ENCODE data around the gene SNCB. TPM values are rescaled to one million over a fixed set of nuclear protein-coding genes. Genes with fewer than 3 reads are reported as not detected.
A peak's percentile ranks its signal among the peaks of the same experiment; 100 is the strongest.

SNCB gene
- total and polyA plus RNA-seq, 2 of the 13 experiments (the other 11 are each of a cell fraction or from before 2014, with no cell fraction given) = not detected

DNA sequence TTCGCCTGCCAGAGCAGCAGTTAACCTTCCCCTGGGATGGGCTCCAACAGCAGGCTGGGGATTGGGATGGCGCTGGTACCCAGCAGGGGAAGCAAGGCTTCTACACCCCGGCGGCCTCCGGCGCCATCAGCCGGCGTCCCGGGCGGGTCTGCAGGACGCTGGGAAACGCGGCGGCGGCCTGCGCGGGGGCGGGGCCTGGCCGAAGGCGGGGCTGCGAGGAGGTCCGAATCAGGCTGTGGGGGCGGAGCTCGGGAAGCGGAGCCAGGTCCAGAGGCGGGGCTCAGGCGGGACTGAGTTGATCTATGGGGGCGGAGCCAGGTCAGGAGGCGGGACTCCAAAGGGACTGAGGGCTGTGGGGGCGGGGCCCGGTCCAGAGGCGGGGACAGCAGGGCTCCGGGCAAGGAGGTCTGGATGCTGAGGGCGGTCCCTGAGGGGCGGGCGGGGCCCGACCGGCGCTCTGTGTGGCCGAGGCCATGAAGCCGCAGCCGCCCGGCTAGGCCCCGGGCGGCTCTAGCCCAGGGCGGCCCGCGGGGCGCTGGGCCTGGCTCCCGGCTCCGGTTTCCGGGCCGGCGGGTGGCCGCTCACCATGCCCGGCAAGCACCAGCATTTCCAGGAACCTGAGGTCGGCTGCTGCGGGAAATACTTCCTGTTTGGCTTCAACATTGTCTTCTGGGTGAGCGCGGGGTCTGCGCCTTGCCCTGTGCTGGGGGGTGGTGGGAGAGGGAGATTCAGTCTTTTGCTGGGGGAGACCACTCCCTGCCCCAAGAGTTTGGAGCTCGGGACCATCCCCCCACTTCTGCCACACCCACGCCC is 16.9 kb upstream of the SNCB start, which contains the start of gene TSPAN17 (continued):
- TF ChIP-seq, protein P1, sequence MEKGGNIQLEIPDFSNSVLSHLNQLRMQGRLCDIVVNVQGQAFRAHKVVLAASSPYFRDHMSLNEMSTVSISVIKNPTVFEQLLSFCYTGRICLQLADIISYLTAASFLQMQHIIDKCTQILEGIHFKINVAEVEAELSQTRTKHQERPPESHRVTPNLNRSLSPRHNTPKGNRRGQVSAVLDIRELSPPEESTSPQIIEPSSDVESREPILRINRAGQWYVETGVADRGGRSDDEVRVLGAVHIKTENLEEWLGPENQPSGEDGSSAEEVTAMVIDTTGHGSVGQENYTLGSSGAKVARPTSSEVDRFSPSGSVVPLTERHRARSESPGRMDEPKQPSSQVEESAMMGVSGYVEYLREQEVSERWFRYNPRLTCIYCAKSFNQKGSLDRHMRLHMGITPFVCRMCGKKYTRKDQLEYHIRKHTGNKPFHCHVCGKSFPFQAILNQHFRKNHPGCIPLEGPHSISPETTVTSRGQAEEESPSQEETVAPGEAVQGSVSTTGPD (CRISPR knock-in tag; IDR thresholded peaks at IDR 0.05) = 0 out of 2 replicates have a peak, but pooled peaks have one; percentile 26
- TF ChIP-seq, protein P2, sequence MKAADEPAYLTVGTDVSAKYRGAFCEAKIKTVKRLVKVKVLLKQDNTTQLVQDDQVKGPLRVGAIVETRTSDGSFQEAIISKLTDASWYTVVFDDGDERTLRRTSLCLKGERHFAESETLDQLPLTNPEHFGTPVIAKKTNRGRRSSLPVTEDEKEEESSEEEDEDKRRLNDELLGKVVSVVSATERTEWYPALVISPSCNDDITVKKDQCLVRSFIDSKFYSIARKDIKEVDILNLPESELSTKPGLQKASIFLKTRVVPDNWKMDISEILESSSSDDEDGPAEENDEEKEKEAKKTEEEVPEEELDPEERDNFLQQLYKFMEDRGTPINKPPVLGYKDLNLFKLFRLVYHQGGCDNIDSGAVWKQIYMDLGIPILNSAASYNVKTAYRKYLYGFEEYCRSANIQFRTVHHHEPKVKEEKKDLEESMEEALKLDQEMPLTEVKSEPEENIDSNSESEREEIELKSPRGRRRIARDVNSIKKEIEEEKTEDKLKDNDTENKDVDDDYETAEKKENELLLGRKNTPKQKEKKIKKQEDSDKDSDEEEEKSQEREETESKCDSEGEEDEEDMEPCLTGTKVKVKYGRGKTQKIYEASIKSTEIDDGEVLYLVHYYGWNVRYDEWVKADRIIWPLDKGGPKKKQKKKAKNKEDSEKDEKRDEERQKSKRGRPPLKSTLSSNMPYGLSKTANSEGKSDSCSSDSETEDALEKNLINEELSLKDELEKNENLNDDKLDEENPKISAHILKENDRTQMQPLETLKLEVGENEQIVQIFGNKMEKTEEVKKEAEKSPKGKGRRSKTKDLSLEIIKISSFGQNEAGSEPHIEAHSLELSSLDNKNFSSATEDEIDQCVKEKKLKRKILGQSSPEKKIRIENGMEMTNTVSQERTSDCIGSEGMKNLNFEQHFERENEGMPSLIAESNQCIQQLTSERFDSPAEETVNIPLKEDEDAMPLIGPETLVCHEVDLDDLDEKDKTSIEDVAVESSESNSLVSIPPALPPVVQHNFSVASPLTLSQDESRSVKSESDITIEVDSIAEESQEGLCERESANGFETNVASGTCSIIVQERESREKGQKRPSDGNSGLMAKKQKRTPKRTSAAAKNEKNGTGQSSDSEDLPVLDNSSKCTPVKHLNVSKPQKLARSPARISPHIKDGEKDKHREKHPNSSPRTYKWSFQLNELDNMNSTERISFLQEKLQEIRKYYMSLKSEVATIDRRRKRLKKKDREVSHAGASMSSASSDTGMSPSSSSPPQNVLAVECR (CRISPR knock-in tag; IDR thresholded peaks at IDR 0.05; ENCODE audit: borderline replicate concordance) = peak; percentile 36; the same call in 1 of the 2 replicates
- no peak for TF ChIP-seq AGO2 (optimal IDR thresholded peaks at IDR 0.05; ENCODE audit: low read depth, low read length)
- TF ChIP-seq ZBTB42 (CRISPR knock-in tag; IDR thresholded peaks at IDR 0.05) = peak; percentile 75; the same call in 1 of the 2 replicates
- peak; percentile 48; the same call in 1 of the 2 replicates for TF ChIP-seq ZMAT3 (CRISPR knock-in tag; conservative IDR thresholded peaks at IDR 0.05)
- TF ChIP-seq NFKBIZ (CRISPR knock-in tag; IDR thresholded peaks at IDR 0.05) = no peak
- TF ChIP-seq, protein P3, sequence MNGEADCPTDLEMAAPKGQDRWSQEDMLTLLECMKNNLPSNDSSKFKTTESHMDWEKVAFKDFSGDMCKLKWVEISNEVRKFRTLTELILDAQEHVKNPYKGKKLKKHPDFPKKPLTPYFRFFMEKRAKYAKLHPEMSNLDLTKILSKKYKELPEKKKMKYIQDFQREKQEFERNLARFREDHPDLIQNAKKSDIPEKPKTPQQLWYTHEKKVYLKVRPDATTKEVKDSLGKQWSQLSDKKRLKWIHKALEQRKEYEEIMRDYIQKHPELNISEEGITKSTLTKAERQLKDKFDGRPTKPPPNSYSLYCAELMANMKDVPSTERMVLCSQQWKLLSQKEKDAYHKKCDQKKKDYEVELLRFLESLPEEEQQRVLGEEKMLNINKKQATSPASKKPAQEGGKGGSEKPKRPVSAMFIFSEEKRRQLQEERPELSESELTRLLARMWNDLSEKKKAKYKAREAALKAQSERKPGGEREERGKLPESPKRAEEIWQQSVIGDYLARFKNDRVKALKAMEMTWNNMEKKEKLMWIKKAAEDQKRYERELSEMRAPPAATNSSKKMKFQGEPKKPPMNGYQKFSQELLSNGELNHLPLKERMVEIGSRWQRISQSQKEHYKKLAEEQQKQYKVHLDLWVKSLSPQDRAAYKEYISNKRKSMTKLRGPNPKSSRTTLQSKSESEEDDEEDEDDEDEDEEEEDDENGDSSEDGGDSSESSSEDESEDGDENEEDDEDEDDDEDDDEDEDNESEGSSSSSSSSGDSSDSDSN (CRISPR knock-in tag; IDR thresholded peaks at IDR 0.05) = peak; percentile 62
- TF ChIP-seq, protein P4, sequence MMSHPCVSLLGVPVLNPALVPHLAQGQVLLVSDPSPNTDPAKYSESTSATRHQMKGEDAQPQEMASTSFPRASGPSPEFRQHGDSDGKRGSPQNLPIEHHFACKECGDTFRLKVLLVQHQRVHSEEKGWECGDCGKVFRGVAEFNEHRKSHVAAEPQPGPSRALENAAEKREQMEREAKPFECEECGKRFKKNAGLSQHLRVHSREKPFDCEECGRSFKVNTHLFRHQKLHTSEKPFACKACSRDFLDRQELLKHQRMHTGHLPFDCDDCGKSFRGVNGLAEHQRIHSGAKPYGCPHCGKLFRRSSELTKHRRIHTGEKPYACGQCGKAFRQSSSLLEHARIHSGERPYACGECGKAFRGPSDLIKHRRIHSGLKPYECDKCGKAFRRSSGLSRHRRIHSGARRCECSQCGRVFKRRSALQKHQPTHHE (CRISPR knock-in tag; IDR thresholded peaks at IDR 0.05; ENCODE audit: borderline replicate concordance) = peak; percentile 26; the same call in 1 of the 2 replicates
- peak; percentile 66; the same call in 1 of the 2 replicates for TF ChIP-seq MXD4 (CRISPR knock-in tag; IDR thresholded peaks at IDR 0.05)
- TF ChIP-seq ZNF44 (CRISPR knock-in tag; IDR thresholded peaks at IDR 0.05) = no peak; the same call in 1 of the 2 replicates
- TF ChIP-seq, protein P5, sequence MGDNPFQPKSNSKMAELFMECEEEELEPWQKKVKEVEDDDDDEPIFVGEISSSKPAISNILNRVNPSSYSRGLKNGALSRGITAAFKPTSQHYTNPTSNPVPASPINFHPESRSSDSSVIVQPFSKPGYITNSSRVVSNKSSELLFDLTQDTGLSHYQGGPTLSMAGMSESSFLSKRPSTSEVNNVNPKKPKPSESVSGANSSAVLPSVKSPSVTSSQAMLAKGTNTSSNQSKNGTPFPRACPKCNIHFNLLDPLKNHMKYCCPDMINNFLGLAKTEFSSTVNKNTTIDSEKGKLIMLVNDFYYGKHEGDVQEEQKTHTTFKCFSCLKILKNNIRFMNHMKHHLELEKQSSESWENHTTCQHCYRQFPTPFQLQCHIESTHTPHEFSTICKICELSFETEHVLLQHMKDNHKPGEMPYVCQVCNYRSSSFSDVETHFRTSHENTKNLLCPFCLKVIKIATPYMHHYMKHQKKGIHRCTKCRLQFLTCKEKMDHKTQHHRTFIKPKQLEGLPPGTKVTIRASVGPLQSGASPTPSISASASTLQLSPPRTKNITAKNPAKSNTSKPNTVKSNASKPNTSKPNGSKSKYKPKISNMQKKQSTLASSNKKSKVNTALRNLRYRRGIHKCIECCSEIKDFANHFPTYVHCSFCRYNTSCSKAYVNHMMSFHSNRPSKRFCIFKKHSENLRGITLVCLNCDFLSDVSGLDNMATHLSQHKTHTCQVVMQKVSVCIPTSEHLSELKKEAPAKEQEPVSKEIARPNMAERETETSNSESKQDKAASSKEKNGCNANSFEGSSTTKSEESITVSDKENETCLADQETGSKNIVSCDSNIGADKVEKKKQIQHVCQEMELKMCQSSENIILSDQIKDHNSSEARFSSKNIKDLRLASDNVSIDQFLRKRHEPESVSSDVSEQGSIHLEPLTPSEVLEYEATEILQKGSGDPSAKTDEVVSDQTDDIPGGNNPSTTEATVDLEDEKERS (CRISPR knock-in tag; IDR thresholded peaks at IDR 0.05) = no peak
